ENCODE data around the gene IL10RB.
A peak's percentile ranks its signal among the peaks of the same experiment; 100 is the strongest.

The IL10RB gene

DNA sequence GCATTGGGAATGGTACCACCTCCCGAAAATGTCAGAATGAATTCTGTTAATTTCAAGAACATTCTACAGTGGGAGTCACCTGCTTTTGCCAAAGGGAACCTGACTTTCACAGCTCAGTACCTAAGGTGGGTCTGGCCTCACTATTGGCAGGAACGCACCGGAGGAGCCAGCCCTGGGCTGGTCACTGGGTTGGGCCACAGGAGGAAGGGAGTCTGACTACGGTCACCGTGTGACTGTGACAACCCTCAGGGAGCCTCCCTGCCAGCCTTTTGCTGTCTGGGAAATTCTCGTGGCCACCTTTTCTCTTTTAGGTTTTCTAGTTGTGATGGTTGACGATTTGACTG lies 2.2 kb downstream of the IL10RB start:
- no peak for DNase-seq

DNA sequence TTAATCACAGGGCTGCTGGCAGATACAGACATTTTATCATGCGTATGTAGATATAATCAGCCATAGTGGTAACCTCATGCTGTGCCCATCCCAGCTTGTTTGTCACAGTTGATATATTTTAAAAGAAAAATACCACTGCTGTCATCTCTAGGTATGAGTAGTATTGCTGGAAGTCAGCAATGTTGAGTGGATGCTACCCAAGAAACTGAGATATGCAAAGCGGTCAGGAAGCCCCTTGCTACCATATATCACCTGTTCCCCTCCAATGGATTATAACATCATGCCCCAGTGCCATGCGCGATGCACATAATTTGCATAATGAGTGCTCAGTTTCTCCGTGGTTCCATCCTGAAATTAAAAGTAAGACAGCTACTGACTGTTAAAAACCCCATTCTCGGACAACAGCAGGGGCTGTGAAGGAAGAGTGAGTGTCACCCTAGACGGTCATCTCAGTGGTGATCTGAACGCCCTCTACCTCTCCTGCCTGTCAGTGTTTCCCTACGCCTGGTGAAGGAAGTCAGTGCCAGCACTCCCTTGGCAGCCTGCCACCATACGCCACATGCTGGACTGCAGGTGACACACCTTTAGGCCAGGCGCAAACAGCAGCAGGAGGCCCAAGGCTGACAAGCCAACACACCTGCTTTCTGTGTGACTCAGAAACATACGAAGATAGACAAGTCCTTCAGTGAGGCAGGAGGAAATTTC lies 2.7 kb downstream of the IL10RB start:
- DNase-seq, result no peak

DNA sequence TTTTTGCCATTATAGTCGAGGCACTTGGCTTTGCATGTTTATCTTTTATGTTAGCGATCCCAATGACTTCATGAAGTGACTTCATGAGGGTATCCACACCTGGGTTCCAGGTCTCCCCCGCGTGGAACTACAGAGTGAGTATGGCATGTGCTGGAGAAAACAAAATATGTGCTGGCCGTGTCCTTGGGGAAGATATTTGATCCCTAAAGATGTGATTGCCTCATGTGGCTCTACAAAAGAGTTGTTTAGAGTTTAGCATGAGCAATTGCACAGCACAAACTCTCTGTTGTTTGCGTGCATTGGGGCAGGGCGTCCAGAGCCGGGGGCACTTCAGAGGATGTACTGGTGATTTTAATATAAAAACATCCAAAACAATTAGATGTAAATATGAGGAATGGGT lies 4.8 kb downstream of the IL10RB start:
- DNase-seq, result no peak

DNA sequence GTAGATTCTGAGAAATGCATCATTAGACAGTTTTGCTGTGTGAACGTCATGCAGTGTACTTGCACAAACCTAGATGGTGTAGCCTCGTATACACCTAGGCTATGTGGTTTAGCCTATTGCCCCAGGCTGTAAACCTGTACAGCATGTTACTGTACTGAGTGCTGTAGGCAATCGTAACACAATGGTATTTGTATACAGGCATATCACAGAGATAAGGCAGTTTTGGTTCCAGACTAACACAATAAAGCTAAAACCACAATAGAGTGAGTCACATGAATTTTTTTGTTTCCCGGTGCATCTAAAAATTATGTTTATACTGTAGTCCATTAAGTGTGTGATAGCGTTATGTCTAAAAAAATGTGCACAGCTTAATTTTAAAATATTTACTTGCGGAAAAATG lies 6.9 kb downstream of the IL10RB start:
- DNase-seq, result no peak

DNA sequence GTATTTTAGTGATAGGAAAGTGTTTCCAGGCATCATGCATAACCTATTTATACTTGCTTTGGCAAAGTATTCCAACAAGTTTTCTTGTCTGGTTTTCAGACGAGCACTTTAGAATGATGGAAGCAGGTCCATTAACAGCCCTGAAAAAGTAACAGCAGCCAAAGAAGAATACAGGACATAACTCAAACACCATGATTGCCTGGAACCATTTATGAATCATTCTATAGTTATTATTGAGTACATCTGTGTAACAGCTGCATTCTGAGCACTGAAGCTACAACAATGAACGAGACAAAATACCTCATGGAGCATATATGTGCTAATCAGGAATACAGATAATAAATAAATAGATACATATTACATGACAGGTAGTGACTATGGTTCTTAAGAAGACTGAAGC lies 12.6 kb downstream of the IL10RB start:
- no peak for DNase-seq

DNA sequence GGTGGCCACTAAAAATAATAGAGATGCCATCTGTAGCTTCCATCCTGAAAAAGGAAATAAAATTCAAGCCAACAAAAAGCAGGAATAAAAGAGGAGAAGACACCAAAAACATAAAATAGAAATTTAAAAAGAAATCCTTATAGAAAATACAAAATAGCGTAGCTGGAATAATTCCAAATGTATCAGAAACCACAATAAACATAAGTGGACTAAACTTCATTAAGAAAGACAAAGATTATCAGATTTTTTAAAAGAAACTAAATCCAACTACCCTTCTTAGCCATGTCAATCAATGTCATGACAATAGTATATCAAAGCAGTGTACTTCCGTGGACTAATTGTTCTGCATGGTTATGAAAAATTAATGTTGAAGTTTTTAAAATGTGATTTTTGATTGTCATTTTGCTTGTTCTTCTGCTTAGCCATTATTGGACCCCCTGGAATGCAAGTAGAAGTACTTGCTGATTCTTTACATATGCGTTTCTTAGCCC lies 13.2 kb downstream of the IL10RB start:
- DNase-seq, result no peak

DNA sequence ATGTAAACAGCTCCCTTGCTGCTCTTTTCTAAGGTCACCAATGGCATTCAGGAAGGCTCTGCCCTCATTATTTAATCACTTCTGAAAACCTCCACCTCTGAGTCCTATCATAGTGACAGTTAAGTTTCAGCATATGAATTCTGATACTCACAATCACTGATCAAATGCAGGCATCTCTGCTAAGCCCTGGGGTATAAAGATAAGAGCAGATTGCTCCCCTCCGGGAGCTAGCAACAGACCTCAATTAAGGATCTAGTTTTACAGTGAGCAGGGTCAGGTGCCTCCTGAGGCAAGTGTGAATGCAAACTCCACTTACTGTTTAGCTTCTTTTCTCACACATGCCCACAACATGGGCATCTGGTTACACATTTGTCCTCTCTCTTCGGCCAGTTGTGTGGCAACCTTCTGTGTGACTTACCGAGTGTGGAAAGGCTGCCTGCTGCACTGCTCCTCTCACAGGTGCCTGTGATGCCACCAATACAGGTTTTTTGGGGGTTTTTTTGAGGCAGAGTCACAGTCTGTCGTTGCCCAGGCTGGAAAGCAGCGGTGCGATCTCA lies 15.0 kb downstream of the IL10RB start:
- DNase-seq, result no peak

DNA sequence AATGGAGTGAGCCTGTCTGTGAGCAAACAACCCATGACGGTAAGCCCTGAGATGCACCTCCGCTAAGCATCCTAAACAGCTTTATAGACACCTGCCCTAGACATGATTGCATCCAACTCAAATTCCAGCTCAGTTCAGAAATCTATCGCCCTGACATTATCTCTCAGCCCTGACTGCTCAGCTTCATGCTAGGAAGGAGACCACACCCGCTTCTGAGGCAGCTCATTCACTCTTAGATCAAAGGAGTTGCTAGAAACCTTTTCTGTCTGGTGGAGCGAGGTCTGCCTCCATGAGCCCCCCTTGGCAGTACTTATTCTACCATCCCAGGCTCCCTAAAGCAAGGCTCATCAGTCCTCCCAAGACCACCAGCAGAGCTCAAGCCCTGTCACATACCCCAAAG lies 17.0 kb downstream of the IL10RB start:
- DNase-seq, result no peak

DNA sequence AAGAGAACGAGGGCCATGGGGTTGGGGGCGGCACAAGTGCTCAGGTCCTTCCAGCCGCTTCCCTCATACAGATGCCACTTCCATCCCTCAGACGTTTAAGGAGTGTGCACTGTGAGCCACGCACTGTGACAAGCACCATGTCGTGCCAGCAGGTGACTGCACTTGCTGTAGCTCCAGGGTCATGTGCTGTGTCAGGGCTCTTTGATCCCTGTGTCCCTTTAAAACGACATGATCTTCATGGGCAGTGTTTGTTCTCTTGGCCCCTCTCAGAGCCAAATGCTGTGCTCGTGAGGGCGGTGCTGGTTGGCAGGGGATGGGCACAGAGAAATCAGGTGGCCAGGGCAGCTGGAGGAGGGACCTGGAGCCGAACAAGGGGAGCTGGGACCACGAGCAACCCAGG lies 19.9 kb downstream of the IL10RB start:
- DNase-seq, result no peak

DNA sequence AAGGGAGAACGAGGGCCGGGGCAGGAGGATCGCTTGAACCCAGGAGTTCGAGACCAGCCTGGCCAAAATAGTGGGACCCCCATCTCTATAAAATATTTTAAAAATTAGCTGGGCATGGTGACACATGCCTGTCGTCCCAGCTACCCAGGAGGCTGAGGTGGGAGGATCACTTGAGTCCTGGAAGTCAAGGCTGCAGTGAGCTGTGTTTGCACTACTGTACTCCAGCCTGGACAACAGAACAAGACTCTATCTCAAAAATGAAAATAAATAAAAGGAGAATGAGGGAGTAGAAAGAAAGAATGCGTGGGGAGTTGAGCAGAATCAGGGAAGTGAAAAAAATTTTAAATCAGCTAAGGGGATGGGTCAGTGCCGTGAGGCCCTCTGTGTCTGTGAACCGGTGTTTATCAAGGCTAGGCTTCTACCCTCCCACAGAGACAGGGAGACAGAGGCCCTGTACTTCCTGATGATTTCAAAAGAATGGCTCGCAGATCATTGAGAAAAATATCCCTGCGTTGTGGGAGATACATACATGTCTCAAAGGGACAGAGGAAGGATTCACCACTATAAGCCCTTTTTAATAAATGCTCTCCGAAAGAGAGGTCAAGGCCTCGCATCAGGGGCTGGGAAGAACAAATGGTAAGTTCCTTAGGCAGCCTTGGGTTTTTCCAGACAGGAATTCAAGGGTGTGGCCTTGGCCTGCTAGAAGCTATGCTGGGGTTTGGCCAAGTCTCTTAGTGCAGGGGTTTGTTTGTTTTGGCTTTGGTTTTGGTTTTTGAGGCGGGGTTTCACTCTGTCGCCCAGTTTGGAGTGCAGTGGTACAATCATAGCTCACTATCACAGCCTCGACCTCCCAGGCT lies 20.7 kb downstream of the IL10RB start:
- no peak for DNase-seq

DNA sequence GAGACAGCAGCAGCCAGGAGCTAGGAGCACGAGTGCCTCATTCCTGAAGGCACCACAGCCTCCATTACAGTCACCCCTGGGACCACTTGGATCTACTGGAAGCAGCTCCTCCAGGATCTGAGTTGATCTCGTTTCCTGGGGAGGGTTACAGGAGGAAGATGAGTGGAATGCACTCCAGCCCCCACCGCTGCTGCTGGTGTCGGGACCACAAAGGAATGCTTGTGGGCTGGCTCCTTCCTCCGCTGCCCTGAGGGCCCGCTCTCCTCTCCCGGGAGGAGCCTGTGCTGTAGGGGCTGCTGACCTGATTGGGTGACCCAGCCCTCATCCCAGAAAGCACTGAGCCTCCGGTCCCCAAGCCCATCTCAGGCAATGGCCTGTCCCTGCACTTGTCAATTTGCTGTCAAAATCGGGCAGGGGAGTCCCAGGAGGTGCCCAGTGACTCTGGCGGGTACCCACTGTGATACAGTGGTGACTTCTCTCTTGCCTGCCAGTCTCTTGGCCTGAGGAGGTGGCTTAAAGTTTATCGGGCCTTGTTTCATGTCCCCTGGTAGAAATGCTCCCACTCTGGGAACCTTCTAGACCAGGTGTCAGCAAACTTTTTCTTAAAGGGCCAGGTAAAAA lies 23.1 kb downstream of the IL10RB start:
- peak; percentile 94 for DNase-seq

DNA sequence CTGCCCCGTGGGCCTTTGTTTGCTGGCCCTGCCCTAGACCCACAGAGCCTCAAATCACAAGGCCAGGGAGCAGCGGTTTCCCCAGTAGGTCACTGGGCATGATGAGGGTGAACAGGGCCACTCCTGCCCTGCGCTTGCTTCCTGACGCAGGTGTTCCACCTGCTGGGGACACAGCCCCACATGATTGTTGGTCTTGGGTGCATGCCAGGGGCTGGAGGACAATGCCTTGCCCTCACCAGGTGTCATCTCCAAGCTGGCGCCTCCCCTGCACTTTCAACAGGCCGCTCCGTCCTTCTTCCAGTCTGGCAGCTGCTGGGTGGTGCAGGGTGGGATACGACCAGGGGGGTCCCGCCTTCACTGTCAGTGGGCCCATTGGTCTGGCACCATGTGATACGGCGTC lies 24.3 kb downstream of the IL10RB start:
- DNase-seq, result no peak

DNA sequence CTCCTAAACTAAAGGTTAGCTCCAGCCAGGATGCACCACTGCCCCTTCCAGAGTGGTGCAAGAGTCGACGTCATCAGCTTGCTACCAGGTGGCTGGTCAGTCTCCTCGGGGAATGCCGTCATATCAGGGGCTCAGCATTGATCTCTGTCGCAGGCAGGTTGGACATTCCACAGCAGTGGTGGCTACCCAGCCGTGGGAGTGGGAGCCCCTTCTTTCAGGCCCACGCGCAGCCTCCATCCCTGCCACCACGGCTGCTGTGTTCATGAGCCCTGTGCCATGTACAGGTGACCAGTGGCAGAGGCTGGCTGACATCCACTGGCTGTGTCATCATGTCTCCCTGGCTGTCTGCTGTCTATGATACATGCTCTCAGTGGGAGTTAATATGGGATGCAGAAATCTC lies 25.5 kb downstream of the IL10RB start:
- DNase-seq, result no peak

DNA sequence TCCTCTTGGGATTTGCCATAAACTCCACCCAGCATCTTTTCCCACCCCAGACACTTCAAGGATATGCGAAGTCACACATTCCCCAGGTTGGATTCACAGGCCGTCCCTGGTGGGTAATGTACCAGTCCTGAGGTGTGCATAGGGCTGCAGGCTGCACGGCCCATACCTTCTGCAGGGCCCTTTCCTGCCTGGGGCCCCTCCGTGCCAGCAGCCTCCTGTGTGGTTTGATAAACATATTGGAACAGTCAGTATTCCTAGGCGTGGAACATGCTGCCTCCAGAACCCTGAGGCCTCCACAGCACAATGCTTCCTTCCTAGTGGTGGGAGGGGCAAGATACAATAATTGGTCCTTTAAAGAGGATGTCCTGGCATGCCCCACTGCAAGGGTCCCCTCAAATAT lies 26.6 kb downstream of the IL10RB start:
- no peak for DNase-seq

DNA sequence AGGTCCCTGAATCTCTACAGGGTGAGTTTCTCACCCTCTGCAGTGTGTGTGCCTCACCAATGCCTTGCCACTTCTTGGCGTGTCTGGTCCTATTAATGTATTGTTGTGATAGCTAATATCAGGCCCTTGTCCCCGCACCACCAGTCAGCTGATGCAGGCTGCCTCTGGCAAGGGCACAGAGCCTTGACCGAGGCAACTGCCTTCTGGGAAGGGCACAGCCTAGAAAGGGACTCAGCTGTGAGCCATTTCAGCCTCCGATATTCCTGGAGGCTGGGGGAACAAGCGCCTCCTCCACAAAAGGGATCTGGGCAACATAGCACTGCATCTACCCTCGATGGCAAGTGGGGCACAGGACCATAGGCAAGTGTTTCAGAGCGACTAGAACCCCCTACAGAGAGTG lies 27.0 kb downstream of the IL10RB start:
- DNase-seq, result no peak

DNA sequence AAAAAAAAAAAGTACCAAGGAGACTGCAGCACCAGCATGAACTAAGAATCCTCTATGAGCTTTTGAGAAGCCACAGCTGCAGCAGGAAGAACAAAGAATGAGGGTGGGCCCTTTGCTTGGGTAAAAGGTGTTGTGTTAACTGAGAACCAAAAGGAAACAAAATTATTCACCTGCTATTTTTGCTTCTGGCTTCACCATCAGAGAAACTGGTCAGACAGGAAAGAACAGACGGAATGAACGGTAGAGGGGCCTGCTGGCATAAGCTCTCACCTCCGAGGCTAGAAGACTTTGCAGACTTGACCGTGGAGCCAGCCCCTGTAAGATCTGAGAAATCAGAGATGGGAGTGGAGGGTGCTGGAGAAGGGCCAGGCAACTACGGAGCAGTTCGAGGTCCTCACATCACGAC lies 27.6 kb downstream of the IL10RB start:
- no peak for DNase-seq

DNA sequence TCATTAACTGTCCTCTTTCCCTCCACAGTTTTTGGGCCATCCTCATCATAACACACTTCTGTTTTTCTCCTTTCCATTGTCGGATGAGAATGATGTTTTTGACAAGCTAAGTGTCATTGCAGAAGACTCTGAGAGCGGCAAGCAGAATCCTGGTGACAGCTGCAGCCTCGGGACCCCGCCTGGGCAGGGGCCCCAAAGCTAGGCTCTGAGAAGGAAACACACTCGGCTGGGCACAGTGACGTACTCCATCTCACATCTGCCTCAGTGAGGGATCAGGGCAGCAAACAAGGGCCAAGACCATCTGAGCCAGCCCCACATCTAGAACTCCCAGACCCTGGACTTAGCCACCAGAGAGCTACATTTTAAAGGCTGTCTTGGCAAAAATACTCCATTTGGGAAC lies 30.0 kb downstream of the IL10RB start:
- DNase-seq, result no peak

DNA sequence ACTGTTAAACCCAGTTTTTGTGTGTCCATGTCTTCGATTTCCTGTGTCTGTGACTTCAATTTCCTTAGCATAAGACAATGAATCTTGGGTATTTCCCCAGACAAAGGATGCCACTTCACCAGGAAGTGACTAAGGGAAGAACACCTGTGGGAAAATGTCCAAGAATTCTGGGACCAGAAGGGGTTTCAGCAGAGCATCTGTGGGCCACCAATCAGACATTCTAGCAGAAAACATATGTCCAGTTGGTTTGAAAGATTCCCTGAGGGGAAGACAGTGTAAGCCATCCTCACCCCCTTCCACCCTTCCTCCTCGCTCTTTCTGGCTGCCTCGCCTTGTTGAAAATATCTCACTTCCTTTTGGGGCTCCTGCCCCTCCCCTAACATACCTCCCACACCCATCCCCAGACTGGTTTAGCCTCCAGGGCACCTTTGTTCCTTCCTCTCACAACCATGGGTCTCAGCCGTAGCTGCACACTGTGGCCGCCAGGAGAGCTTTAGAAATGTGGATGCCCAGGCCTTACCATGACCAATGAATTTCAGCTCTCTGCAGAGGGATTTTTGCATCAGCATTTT lies 33.1 kb downstream of the IL10RB start:
- DNase-seq, result no peak

DNA sequence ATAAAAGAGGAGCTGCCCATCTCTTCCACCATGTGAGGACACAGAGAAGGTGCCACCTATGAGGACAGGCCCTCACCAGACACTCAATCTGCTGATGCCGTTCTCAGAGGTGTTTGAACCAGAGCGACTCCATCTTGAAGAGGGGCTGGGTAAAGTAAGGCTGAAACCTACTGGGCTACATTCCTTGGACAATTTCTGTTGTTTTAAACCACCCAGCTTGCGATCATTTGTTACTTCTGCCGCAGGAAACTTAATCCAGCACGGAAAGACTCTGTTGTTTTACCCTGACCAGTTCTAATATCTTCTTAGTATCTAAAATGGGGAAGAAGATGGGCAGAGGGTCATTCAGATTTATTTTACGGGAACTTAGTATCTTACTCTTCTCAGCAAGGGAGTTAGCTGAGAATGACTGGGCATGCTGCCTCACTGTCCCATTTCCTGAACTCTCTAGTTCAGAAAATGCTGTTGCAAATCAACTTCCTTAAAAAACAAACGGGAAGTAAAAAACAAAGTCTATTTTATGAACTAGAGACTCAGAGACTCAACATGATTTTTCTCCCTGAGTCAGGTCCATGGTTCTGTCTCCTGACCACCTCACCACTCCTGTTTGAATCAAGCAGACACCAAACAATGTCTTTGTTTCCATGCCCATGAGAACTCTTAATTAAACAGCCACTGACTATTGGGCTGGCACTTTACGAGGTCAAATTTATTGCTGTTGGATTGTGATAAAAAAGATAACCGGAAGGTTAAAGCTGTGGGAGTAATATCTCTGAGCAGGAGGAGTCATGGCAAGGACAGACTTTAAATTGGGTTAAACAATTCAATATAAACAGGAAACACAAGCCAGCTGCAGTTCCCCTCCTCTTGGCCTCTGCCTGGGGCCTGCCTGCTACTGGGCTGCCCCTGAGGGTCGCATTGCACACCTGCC lies 34.8 kb downstream of the IL10RB start:
- no peak for DNase-seq

DNA sequence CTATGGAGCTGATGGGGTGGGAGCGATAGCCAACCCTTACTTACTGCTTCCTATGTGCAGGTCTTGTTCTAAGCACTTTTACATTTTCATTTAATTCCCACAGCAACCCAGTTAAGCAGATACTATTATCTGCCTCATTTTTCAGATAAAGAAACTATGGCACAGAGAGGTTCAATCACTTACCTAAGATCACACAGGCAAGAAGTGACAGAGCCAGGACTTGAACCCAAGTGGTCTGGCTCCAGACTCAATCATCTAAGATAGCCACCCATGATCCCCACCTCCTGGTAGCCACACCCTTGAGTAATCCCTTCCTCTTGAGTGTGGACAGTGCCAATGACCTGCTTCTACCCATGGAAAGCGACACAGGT lies 35.5 kb downstream of the IL10RB start:
- no peak for DNase-seq

DNA sequence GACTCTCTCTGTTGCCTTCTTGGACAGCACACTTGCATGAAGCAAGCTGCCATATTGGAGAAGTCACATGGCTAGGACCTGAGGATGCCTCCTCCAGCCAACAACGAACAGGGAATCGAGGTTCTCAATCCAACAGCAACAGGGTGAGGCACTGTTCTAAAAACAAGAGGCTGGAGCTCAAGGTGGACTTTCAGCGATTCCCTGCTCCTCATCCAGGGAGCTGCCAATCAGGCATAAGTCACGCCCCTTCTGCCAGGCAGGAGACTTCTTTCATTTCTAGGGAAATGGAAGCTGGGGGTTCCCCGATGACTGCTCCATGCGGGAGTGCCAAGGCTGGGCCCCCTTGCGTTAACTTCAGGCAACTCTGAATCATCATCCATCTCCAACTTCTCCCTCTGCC lies 35.9 kb downstream of the IL10RB start:
- DNase-seq, result no peak

DNA sequence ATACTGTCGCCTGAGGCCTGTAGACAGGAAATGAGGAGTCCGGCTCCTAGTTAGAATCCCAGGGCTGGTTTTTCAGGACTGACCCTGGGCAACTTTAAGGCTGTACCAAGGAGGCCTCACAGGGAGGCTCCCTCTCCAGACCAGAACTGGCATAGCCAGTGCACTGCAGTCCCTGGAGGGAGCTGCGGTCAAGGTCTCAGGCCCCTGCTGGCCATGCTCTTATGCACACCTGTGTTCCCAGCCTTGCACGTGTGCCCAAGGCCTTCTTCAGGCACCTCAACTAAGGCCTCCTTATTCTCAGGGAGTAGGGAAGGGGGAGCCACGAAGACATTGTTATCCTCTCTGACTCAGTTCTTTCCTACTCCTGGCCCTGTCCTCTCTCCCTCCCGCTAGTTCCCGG lies 36.6 kb downstream of the IL10RB start:
- no peak for DNase-seq

DNA sequence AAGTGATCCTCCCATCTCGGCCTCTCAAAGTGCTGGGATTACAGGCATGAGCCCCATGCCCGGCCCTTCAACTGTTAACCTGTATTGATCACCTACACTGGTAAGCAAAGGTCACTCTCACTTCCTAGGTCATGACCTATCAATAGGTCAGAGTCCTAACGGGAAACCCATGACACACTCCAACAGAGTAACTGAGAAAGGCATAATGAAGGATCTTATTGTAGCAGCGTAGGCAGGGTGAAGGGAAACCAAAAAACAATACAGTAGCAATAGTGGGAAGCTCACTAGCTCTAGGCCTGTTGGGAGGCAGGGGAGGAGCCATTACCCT lies 39.1 kb downstream of the IL10RB start:
- DNase-seq, result no peak
